CD4-positive, alpha-beta T cell treated with Interleukin-12 subunit alpha and Interleukin-12 subunit beta, for 1 hour (primary cell): ENCODE data around the gene RAI2.
A peak's percentile ranks its signal among the peaks of the same experiment; 100 is the strongest.
"Not testable (repeated sequence)": the region's sequence is repeated elsewhere in the genome, so short reads cannot be mapped to it uniquely, and the experiment has no call there.

Experiments used
- DNase-seq: peaks from one replicate; pipeline ENCODE4 v3.0.0-alpha.2; 2020

Gene RAI2

GRCh38 chrX:17826609-17827496 is 34.2 kb downstream of the RAI2 start:
- DNase-seq, result no peak

GRCh38 chrX:17824980-17825379 is 36.1 kb downstream of the RAI2 start:
- no peak for DNase-seq

- no peak for DNase-seq
These were observed 38.7 kb downstream of the RAI2 start for GRCh38 chrX:17822351-17822750.

- no peak for DNase-seq
These were observed 41.0 kb downstream of the RAI2 start for GRCh38 chrX:17820100-17820499.

- no peak for DNase-seq
These were observed 42.4 kb downstream of the RAI2 start for GRCh38 chrX:17818726-17819125.

GRCh38 chrX:17817251-17817650 is 43.8 kb downstream of the RAI2 start:
- no peak for DNase-seq

GRCh38 chrX:17814557-17814956 is 46.5 kb downstream of the RAI2 start:
- no peak for DNase-seq

GRCh38 chrX:17814059-17814458 is 47.0 kb downstream of the RAI2 start:
- no peak for DNase-seq

- DNase-seq, result no peak
These were observed 47.8 kb downstream of the RAI2 start for GRCh38 chrX:17813277-17813676.

GRCh38 chrX:17812763-17813162 is 48.3 kb downstream of the RAI2 start:
- no peak for DNase-seq

GRCh38 chrX:17809984-17810383 is 51.1 kb downstream of the RAI2 start:
- DNase-seq, result no peak

- DNase-seq, result no peak
These were observed 51.8 kb downstream of the RAI2 start for GRCh38 chrX:17809273-17809672.

GRCh38 chrX:17805120-17805519 is 56.0 kb downstream of the RAI2 start:
- no peak for DNase-seq

- no peak for DNase-seq
These were observed 57.6 kb downstream of the RAI2 start for GRCh38 chrX:17803449-17803848.

GRCh38 chrX:17802756-17803155 is 58.3 kb downstream of the RAI2 start:
- no peak for DNase-seq

- DNase-seq, result no peak
These were observed 59.7 kb downstream of the RAI2 start for GRCh38 chrX:17801431-17801830.

- DNase-seq, result no peak
These were observed 62.2 kb downstream of the RAI2 start for GRCh38 chrX:17798921-17799320.

GRCh38 chrX:17792826-17793225 is 68.3 kb downstream of the RAI2 start:
- DNase-seq, result no peak

- DNase-seq, result no peak
These were observed 72.0 kb downstream of the RAI2 start for GRCh38 chrX:17788956-17789562.

GRCh38 chrX:17788439-17788838 is 72.7 kb downstream of the RAI2 start:
- peak; percentile 22 for DNase-seq

- no peak for DNase-seq
These were observed 73.5 kb downstream of the RAI2 start for GRCh38 chrX:17787557-17787956.

GRCh38 chrX:17786554-17787347 is 74.3 kb downstream of the RAI2 start:
- DNase-seq, result not testable (repeated sequence)

GRCh38 chrX:17779434-17779833 is 81.7 kb downstream of the RAI2 start:
- peak; percentile 0 for DNase-seq

GRCh38 chrX:17778997-17779396 is 82.1 kb downstream of the RAI2 start:
- no peak for DNase-seq
